Activated CD8-positive, alpha-beta memory T cell treated with anti-CD3 and anti-CD28 coated beads, Interleukin-2, amount 50 U/mL, for 48 hours (primary cell): ENCODE data around the gene DBT.
"Not testable (repeated sequence)": the region's sequence is repeated elsewhere in the genome, so short reads cannot be mapped to it uniquely, and the experiment has no call there.

Experiments used
- DNase-seq: peaks from one replicate; pipeline ENCODE4 v3.0.0-alpha.2; 2020

Gene DBT

GRCh38 chr1:100249537-100250257 lies at the start of gene DBT:
DBT (minus strand) TSS chr1:100249834; CDS start chr1:100249820, 14 bp downstream.
- DNase-seq: peak; percentile 90

DNA sequence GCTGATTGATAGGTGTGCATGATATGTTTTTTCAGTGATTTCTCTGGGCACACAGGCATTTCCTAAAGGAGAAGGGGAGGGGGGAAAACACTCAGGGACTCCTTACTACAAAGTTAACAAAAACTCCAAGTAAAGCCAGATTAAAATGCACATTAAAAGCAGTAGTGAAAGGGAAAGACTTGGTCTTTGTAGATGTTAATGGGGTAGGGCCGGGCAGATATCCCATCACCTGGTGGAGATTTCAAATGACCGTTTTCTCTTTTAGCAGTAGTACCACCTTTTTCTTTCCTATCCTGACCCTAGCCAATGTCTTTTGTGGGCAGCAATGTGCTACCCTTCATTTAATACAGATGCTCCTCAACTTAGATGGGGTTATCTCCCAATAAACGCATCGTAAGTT lies 48.9 kb upstream of the DBT start:
- no peak for DNase-seq

DNA sequence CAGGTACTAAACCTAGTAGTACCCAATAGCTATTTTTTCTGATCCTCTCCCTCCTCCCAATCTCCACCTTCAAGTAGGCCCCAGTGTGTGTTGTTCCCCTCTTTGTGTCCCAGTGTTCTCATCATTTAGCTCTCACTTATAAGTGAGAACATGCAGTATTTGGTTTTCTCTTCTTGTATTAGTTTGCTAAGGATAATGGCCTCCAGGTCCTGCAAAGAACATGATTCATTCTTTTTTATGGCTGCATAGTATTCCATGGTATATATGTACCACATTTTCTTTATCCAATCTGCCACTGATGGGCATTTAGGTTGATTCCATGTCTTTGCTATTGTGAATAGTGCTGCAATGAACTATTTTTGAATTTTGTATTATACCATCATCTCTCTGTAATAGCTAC lies 47.4 kb upstream of the DBT start:
- DNase-seq: not testable (repeated sequence)

- no peak for DNase-seq
These were observed 46.5 kb upstream of the DBT start for GRCh38 chr1:100296140-100296539.

- no peak for DNase-seq
These were observed 43.1 kb upstream of the DBT start for GRCh38 chr1:100292711-100293110.

DNA sequence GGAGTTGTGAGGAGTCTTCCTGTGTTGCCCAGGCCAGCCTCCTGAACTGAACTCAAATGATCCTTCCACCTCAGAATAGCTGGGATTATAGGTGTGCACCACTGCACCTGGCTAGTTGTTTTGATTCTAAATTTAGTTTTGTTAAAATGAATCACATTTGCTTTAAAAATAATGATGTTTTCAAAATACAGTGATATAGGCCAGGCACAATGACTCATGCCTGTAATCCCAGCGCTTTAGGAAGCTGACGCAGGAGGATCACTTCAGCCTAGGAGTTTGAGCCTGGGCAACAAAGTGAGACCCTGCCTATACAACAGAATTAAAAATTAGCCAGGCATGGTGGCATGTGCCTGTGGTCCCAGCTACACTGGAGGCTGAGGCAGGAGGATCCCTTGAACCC lies 40.7 kb upstream of the DBT start:
- no peak for DNase-seq

GRCh38 chr1:100287162-100287561 lies 37.5 kb upstream of the DBT start:
- DNase-seq: no peak

DNA sequence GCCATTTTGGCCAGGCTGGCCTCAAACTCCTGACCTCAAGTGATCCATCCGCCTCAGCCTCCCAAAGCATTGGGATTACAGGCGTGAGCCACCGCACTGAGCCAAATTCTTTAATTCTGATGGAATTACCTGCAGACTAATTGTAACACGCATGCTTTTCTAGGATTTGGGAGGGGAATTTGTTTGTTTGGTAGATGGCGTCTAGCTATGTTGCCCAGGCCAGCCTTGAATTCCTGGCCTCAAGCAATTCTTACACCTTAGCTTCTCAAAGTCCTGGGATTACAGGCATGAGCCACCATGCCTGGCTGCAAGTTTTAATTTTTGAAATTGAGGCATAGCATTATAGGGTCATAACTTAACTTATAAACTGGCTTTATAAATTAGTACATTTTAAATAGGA lies 35.0 kb upstream of the DBT start:
- DNase-seq: no peak

DNA sequence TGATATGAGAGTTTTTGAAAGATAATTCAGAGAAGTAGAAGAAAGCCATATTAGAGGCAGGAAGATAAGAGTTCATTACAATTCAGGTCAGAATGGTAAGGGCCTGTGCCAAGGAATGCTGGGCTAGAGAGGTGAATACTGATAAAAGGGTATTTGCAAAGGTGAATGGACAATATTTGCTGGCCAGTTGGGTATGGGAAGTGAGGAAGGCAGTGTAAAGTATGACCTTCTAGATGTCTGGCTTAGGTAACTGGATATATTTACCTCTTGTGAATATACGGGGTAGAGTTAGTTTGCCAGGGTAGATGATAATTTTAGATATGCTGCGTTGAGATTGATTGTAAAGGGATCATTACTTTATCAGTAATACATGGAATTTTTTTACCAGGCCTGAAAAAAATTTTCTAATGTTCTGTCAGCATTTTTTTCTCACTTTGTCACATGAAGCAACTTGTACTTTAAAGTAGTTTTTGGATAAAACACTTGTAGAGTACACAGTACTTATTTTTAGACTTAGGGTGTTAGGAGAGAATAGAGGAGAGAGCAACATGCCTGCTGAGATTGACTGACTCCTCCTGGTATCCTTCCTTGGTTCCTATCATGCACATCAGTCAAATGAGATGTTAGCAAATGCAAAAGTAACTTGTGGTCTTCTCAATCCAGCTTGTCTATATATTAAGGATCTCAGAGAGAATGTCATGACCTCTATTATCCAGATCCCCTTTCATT lies 30.5 kb upstream of the DBT start:
- DNase-seq: no peak

- DNase-seq: no peak
These were observed 29.8 kb upstream of the DBT start for GRCh38 chr1:100279358-100279923.

GRCh38 chr1:100277866-100278265 lies 28.2 kb upstream of the DBT start:
- no peak for DNase-seq

DNA sequence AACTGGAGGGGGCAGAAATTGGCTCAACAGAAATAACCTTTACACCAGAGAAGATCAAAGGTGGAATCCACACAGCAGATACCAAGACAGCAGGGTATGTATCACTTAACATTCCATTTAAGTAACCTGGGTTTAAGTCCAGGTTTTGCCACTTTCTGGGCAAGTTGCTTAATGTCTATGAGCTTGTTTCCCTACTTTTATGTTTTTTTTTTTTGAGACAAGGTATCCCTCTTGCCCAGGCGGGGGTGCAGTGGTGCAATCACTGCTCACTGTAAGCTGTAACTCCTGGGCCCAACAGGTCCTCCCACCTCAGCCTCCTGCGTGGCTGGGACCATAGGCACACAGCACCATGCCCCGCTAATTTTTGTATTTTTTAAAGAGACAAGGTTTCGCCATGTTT lies 18.6 kb upstream of the DBT start:
- no peak for DNase-seq

DNA sequence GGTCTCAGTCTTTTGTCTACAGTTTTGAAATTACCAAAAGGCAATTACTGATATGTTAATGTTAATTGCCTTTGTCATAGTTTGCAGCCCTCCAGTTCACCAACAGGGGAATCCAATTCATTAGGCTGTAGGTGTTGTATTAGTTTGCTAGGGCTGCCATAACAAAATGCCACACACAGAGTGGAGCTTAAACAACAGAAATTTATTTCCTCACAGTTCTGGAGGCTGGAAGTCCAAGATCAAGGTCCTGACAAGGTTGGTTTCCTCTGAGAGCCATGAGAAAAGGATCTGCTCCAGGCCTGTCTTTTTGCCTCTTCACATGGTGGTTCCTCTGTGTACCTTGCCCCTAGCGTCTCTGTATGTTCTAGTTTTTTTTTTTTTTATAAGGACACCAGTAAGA lies 17.6 kb upstream of the DBT start:
- no peak for DNase-seq

- DNase-seq: no peak
These were observed 17.1 kb upstream of the DBT start for GRCh38 chr1:100266741-100267140.

GRCh38 chr1:100265931-100266740 lies 16.5 kb upstream of the DBT start, which contains the start of gene RTCA:
RTCA (plus strand) TSS chr1:100266216; CDS start chr1:100266376, 160 bp downstream.
- DNase-seq: peak; percentile 99

DNA sequence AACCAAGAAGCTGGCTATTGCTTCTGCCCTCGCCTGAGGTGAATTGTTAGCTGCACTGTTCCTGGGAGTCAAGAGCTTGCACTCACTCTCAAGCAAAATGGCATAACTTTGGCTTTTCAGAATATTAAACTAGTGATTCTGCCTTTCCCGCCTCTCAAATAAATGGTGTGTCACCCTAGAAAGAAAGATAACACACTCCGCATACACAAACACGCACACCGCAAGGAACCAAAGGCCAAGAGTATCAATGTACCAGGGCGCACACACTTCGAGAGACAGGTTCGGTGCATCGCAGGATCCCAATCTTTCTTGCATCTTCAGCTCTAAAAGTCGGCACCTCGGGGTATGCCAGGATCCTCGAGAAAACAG lies 15.9 kb upstream of the DBT start:
- no peak for DNase-seq

- DNase-seq: not testable (repeated sequence)
These were observed 14.4 kb upstream of the DBT start for GRCh38 chr1:100264081-100264480.

DNA sequence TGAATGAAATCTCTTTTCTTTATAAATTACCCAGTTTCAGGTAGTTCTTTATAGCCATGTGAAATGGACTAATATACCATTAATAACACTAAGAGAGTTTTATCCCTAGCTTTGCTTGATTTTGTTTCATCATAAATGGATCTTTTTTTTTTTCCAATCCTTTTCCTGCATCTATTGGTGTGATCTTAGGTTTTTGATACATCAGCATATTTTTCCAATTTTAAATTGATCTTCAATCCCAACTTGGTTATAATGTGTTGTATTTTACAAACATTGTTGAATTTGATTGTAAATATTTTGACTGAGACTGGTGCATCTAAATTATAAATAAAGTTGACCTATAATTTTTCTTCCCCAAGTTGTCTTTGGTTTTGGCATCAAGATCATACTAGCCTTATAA lies 12.1 kb upstream of the DBT start:
- DNase-seq: no peak

DNA sequence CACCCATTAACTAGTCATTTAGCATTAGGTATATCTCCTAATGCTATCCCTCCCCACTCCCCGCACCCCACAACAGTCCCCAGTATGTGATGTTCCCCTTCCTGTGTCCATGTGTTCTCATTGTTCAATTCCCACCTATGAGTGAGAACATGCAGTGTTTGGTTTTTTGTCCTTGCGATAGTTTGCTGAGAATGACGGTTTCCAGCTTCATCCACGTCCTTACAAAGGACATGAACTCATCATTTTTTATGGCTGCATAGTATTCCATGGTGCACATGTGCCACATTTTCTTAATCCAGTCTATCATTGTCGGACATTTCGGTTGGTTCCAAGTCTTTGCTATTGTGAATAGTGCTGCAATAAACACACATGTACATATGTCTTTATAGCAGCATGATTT lies 8.8 kb upstream of the DBT start:
- not testable (repeated sequence) for DNase-seq

- not testable (repeated sequence) for DNase-seq
These were observed 6.6 kb upstream of the DBT start for GRCh38 chr1:100256273-100256672.

GRCh38 chr1:100253552-100253951 lies 3.9 kb upstream of the DBT start:
- no peak for DNase-seq

- no peak for DNase-seq
These were observed 3.3 kb upstream of the DBT start for GRCh38 chr1:100252901-100253300.

- DNase-seq: no peak
These were observed 1.2 kb upstream of the DBT start for GRCh38 chr1:100250807-100251206.
